OCI-LY7 (cell line): ENCODE results near the gene SEMA3C. TPM values are rescaled to one million over a fixed set of nuclear protein-coding genes. Genes with fewer than 3 reads are reported as not detected.

ENCODE experiments used
- BruUV-seq: library from RNA; stranded (reverse); fragments of 400-500 nt; replicated peaks from 2 replicates; lab custom pipeline; 2021; lab: Mats Ljungman, UMichigan
- CTCF ChIA-PET: fragments of 300-600 bp; sonication (Branson Sonifier 250); formaldehyde crosslinking; loops from one replicate; lab custom pipeline; 2022; ENCODE audit warnings: antibody characterized with exemption; ENCODE audit not compliant: unreplicated experiment; lab: Charles Lee
- POLR2A ChIA-PET: fragments of 300-600 bp; sonication (Branson Sonifier 250); formaldehyde crosslinking; loops from one replicate; lab custom pipeline; 2022; ENCODE audit warnings: antibody characterized with exemption; lab: Charles Lee
- DNase-seq: peaks from one replicate; pipeline ENCODE4 v3.0.0-alpha.2; 2015; ENCODE audit warnings: low spot score
- H2AFZ ChIP-seq: fragments of 200-600 bp; sonication (generic), shearing (Covaris generic); 2 replicates; pipeline ENCODE4 v1.6.1; 2014; ENCODE audit warnings: mild to moderate bottlenecking, antibody characterized with exemption, low read length, moderate library complexity
- H3K27ac ChIP-seq: fragments of 200-600 bp; sonication (generic); 2 replicates; pipeline ENCODE4 v1.5.1; 2014; ENCODE audit warnings: mixed run types, low read depth, mild to moderate bottlenecking, moderate library complexity, low read length, inconsistent platforms; ENCODE audit not compliant: poor library complexity, severe bottlenecking
- H3K36me3 ChIP-seq: fragments of 200-600 bp; sonication (generic); 2 replicates; pipeline ENCODE4 v1.6.1; 2014; ENCODE audit warnings: mild to moderate bottlenecking, antibody characterized with exemption, low read length, moderate library complexity, mixed read lengths; ENCODE audit not compliant: insufficient read depth
- H3K4me1 ChIP-seq: fragments of 200-600 bp; sonication (generic); 2 replicates; pipeline ENCODE4 v1.5.1; 2014; ENCODE audit warnings: mild to moderate bottlenecking, low read length; ENCODE audit not compliant: insufficient read depth, poor library complexity, severe bottlenecking
- H3K4me2 ChIP-seq: fragments of 200-600 bp; sonication (generic); 2 replicates; pipeline ENCODE4 v1.6.1; 2014; ENCODE audit warnings: mild to moderate bottlenecking, low read length
- H3K4me3 ChIP-seq: fragments of 200-600 bp; sonication (generic); 2 replicates; pipeline ENCODE4 v1.5.1; 2014; ENCODE audit warnings: mild to moderate bottlenecking, low read depth, low read length; ENCODE audit not compliant: poor library complexity, severe bottlenecking
- H3K79me2 ChIP-seq: fragments of 200-600 bp; sonication (generic); 2 replicates; pipeline ENCODE4 v1.6.1; 2016; ENCODE audit warnings: low read depth, mild to moderate bottlenecking, low read length, moderate library complexity, mixed read lengths; ENCODE audit not compliant: insufficient read depth
- H3K9me2 ChIP-seq: fragments of 200-600 bp; sonication (generic); 2 replicates; pipeline ENCODE4 v1.6.1; 2016; ENCODE audit warnings: mild to moderate bottlenecking, low read length, mixed read lengths; ENCODE audit not compliant: insufficient read depth
- H3K9me3 ChIP-seq: fragments of 200-600 bp; sonication (generic); 2 replicates; pipeline ENCODE4 v1.6.1; 2014; ENCODE audit warnings: mild to moderate bottlenecking, mixed run types, low read length, mixed read lengths
- H4K20me1 ChIP-seq: fragments of 200-600 bp; sonication (generic); 2 replicates; pipeline ENCODE4 v1.6.1; 2014; ENCODE audit warnings: mild to moderate bottlenecking, antibody characterized with exemption, low read length, moderate library complexity, mixed read lengths; ENCODE audit not compliant: insufficient read depth
- EZH2phosphoT487 ChIP-seq: fragments of 200-600 bp; sonication (generic); IDR thresholded peaks from 2 replicates; pipeline ENCODE4 v1.6.1; 2018; ENCODE audit warnings: low read depth, borderline replicate concordance, mild to moderate bottlenecking, mixed run types, antibody characterized with exemption, low read length, moderate library complexity, mixed read lengths
- intact Hi-C: fragments of 100-400 bp; cut with micrococcal nuclease; formaldehyde crosslinking; loops from one replicate; pipeline ENCODE4 v1.10.0; 2022; ENCODE audit not compliant: unreplicated experiment
- total RNA-seq, 2 experiments: library from RNA; depleted of rRNA in 1 of 2; stranded (reverse); fragments of >200 nt in 1 of 2; shearing (Covaris generic) in 1 of 2; gene quantifications; 2 replicates each; pipeline ENCODE4 v1.2.3, GENCODE V29; 2014 to 2022
- TF ChIP-seq, protein P1 (sequence below): fragments of 200-600 bp; sonication (generic); conservative IDR thresholded peaks from 2 replicates; pipeline ENCODE4 v1.5.1; 2014; ENCODE audit warnings: mild to moderate bottlenecking, antibody characterized with exemption, low read length, moderate library complexity, mixed read lengths

Gene SEMA3C
- total RNA-seq, 2 experiments from 2014 or later: not detected

DNA sequence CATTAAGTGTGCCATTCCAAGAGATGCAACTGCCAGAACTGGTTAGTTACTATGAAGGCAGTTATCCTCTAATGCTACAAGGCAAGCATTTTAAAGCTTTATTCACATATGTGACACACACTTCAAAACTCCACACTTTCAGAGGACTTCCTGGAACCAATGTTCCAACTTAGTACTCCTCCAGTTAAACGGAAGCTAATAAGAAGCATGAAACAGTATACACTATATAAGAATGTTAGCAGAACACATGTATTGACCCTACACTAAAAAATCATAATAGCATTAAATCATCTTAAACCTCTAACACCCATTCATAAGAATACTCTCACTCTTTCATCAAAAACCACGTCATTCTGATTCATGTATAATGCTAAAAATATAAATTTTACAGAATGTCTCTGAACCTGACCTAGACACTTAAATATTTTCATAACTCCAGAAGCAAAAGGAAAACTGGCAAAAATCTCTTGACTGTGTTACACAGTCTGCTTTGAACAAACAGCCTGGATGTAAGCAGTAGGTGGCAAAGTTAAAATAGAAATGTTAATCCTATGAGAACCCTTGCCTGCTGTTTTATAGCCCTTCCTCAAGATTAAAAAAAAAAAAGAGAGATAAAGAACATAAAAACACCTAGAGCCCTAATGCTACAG lies 135.0 kb downstream of the SEMA3C start:
- Histone ChIP-seq H3K4me3 (no peak overlapping the region), H3K4me1 (no peaks in the 10 kb centered on the region), H3K9me2 (no peaks in the 10 kb centered on the region), H3K4me2 (no peak overlapping the region), H3K36me3 (no peaks in the 10 kb centered on the region), H4K20me1 (no peaks in the 10 kb centered on the region), H3K27ac (no peak overlapping the region), H3K79me2 (no peaks in the 10 kb centered on the region), H2AFZ (no peak overlapping the region), H3K9me3 (no peaks in the 10 kb centered on the region)
- no peak for DNase-seq
- CTCF ChIA-PET: no interaction called here
- BruUV-seq: no TSS peak
- intact Hi-C loops: no loop called here
- no peak for TF ChIP-seq EZH2phosphoT487
- TF ChIP-seq, protein P1, sequence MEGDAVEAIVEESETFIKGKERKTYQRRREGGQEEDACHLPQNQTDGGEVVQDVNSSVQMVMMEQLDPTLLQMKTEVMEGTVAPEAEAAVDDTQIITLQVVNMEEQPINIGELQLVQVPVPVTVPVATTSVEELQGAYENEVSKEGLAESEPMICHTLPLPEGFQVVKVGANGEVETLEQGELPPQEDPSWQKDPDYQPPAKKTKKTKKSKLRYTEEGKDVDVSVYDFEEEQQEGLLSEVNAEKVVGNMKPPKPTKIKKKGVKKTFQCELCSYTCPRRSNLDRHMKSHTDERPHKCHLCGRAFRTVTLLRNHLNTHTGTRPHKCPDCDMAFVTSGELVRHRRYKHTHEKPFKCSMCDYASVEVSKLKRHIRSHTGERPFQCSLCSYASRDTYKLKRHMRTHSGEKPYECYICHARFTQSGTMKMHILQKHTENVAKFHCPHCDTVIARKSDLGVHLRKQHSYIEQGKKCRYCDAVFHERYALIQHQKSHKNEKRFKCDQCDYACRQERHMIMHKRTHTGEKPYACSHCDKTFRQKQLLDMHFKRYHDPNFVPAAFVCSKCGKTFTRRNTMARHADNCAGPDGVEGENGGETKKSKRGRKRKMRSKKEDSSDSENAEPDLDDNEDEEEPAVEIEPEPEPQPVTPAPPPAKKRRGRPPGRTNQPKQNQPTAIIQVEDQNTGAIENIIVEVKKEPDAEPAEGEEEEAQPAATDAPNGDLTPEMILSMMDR: no peak
- POLR2A ChIA-PET: interaction anchor here (0.6 to 0.7 kb wide), 2 partner anchors 205 to 534 kb away, joined by 3 read pairs; no protein-coding TSS in a partner anchor

DNA sequence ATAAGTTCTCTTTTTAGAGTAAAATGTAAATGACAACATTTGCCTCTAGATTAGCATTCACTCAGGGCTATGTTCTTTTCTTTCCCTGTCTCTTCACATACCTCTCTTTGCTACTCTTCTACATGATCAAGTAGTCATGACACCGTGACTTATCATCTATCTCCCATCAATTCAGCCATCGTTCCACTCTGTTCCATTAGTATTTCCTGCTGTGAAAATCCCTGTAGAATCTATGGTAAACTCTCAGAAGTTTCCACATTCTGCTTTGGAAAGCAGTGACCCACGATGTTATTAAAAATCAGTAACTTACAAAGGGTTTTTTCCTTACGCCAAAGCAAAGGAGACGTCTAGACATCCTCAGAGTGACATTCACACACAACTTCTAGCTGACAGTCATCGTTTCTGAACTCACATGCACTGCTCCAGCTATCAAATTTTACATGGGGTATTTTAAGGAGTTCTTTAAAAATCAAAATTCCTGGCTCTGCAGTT lies 135.6 kb downstream of the SEMA3C start:
- Histone ChIP-seq H3K9me3 (no peaks in the 10 kb centered on the region), H4K20me1 (no peaks in the 10 kb centered on the region), H3K27ac (no peak overlapping the region), H3K36me3 (no peaks in the 10 kb centered on the region), H3K4me1 (no peaks in the 10 kb centered on the region), H2AFZ (no peak overlapping the region), H3K4me3 (no peak overlapping the region), H3K4me2 (no peak overlapping the region), H3K9me2 (no peaks in the 10 kb centered on the region), H3K79me2 (no peaks in the 10 kb centered on the region)
- CTCF ChIA-PET: no interaction called here
- POLR2A ChIA-PET: interaction anchor here (0.7 kb wide), 1 partner anchor 23 kb away, joined by 3 read pairs; no protein-coding TSS in a partner anchor
- DNase-seq: no peak
- intact Hi-C loops: no loop called here
- BruUV-seq: no TSS peak
- no peak for TF ChIP-seq EZH2phosphoT487
- TF ChIP-seq, protein P1: no peak

DNA sequence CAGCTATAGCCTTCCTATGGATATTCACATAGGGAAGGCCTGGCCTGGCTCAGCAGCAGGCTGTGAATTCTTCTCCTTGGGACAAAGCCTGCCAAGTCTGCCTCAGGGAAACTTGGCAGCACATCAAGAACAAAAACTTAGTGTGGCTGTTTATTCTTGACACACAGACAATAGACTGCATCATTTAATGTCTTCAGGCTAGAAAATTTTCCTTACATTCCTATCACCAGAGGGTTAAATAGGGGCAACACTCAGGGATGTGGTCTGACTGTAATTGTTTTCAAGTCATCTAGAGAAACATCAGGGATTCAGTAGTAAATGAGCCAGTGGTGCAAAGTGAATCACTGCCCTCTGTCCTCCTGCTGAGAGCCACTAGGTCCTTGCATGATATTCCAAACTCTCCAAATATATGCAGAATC lies 137.3 kb downstream of the SEMA3C start:
- ChIA-PET CTCF (no interaction called here), POLR2A (no interaction called here)
- H3K79me2 ChIP-seq: no peaks in the 10 kb centered on the region
- H3K4me3 ChIP-seq: no peak overlapping the region
- no peaks in the 10 kb centered on the region for H3K36me3 ChIP-seq
- no peaks in the 10 kb centered on the region for H3K4me1 ChIP-seq
- no peaks in the 10 kb centered on the region for H3K9me3 ChIP-seq
- no peak overlapping the region for H2AFZ ChIP-seq
- H4K20me1 ChIP-seq: no peaks in the 10 kb centered on the region
- TF ChIP-seq, protein P1: no peak
- no peak for TF ChIP-seq EZH2phosphoT487
- no peak for DNase-seq
- no TSS peak for BruUV-seq
- H3K9me2 ChIP-seq: no peaks in the 10 kb centered on the region
- no peak overlapping the region for H3K27ac ChIP-seq
- intact Hi-C loops: no loop called here
- H3K4me2 ChIP-seq: no peak overlapping the region
